IPS-NIHi7 (cell line): ENCODE measurements around the gene SRSF1.

Experiments used
- DNase-seq: peaks from one replicate; pipeline ENCODE4 v3.0.0; 2012; ENCODE audit warnings: mixed read lengths; ENCODE audit errors: extremely low spot score

SRSF1 gene

DNA sequence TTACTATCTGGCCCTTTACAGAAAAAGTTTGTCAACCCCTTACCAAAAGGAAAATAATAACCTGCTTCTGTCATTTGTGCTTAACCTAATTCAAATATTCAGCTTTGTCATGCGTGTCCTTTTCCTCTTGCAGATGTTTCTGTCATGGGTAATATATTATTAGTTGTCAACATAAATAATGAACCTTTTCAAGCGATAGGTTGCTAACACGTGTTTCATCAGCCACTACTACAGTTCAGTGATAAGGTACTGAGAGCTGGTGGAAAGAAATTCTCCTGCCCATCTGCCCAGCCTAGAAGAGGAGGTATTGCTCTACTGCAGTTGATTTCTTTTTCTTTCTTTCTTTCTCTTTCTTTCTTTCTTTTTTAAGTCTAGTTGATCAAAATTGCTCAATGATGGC lies 12.0 kb upstream of the SRSF1 start:
- no peak for DNase-seq

DNA sequence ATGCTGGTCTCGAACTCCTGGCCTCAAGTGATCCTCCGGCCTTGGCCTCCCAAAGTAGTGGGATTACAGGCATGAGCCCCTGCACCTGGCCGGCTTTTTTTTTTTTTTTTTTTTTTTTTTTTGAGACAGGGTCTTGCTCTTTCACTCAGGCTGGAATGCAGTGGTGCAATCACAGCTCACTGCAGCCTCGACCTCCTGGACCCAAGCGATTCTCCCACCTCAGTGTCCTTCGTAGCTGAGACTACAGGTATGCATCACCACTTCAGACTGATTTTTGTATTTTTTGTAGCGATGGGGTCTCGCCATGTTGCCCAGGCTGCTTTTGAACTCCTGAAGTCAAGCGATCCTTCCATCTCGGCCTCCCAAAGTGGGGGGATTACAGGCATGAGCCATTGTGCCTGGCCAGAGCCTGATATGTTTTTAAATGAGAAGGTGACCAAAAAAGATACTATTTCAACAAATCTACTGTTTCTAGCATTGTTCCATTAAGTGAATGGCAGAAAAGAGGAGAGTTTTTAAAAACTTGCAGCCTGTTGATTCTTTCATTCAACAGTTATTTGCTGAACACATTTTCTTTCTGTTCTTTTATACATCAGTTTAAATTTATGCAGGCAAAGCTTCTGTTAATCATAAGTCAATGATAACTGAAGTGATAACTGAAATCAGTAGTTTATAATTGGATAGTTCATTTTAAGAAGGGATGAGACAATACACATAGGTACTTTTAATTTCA lies 3.2 kb upstream of the SRSF1 start:
- DNase-seq, result no peak

DNA sequence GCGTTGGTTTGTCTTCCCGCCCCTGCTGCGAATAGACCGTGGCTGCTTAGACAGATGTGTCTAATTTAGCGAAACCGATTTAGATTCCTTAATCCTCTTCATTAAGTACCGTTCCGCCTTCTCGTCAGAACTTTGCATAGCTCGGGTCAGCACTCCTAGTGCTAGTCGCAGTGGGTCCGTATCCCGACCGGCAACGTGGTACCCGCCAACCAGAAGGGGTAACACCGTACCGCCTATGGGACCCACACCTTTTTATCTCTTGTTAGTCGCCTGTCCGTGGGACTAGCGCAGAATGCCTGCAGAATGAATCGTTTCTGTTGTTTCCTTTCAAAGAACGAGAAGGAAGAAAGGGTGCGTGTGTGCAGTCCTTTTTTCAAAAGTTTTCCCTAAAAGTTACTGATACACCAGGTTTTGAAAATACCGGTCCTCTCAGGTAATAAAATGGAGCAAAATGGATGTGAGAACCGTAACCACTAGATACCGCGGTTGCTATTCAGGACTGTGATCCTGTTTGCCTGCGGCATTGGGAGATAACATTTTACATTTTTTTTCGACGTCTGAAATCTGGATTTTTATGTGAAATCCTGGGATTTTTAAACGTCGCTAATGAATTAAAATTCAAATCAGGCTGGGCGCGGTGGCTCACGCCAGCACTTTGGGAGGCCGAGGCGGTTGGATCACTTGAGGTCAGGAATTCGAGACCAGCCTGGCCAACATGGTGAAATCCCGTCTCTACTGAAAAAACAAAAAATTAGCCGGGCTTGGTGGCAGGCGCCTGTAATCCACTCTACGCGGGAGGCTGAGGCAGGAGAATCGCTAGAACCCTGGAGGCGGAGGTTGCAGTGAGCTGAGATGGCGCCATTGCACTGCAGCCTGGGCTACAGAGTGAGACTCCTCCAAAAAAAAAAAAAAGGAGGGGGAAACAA lies 998 bp upstream of the SRSF1 start:
- DNase-seq, result no peak

DNA sequence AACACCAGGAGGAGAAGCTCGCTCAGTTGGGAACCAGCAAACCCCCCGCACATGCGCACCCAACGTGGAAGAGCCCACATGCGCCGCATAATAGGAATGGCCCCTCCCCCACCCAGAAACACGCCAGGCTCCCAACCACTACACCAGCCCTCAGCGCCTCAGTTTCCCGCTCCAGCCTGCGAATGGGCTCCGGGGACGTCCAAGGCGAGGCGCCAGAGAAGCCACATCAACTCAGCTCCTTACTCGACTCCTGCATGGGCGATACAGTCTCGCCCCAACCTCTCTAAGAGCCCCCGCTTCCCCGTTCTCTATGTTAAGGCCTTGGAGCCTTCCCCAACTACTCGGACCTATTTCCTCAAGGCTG lies 504 bp downstream of the SRSF1 start:
- DNase-seq, result peak; percentile 51

DNA sequence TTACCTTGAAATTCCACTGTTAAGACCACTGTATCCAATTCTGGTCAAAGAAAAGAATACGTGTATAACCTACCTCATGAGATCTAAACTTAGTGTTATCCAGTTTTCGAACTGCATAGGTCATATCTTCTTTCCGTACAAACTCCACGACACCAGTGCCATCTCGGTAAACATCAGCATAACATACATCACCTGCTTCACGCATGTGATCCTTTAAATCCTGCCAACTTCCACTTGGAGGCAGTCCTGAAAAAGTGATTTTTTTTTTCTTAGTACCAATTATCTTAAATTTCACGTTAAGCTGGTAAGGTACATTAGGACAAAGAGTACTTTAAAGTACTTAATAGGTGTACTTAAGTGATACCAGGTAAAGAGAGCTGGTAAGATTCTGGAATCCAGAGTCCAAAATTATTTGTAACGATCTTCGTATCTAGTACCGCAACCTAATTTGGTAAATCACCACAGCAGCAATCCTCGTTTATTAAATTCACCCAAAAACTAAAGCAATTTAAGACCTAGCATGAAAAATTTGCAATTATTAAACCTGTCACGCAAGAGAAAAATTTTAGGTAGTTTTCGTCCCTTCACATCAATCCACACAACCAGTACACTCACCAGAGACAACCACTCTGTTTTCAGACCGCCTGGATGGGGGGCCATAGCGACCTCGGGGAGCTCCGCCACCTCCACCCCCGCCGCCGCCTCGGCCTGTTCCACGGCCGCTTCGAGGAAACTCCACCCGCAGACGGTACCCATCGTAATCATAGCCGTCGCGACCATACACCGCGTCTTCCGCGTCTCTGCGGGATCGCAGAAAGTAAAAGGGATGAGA lies 1.1 kb downstream of the SRSF1 start:
- DNase-seq, result no peak

DNA sequence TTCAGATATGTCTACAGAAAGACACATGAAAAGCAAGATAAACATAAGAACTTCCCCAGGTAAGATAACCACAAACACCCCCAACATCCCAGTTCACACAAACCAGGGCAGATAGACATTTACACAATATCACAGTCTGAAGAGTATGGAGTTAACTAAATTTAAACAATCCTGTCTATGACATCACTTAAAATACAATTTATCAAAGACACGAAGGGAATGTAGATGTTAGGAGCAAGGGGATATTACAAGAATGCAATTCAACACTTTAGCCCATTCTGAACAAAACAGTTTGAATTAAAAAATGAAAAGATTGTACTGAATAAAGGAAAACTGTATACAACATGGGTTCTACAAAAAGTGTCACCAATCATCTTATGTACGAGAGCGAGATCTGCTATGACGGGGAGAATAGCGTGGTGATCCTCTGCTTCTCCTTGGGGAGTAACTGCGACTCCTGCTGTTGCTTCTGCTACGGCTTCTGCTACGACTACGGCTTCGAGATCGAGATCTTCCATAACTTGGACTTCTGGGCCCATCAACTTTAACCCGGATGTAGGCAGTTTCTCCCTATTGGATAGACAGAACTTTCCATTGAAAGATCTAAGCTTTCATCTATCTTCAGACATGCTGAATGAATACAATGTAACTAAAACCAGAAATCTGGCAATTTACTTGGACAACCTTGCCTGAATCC lies 1.9 kb downstream of the SRSF1 start:
- no peak for DNase-seq

DNA sequence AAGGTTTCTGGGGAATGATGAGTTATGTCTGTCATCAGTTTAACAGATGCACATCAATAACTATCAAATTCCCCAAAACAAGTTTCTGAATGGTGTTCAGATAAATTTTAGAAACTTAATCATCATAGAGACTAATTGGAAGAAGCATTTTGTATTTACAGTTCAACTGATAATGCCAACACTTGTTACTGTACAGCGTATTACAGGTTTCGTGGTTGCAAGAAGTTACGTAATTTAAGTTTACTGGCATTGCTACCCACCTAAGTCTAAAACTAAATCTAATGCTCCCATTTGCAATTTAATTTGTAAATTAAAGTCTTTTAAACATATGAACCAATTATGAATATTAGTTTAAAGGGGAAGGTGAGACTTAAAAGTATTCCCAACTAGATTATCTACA lies 3.0 kb downstream of the SRSF1 start:
- no peak for DNase-seq

DNA sequence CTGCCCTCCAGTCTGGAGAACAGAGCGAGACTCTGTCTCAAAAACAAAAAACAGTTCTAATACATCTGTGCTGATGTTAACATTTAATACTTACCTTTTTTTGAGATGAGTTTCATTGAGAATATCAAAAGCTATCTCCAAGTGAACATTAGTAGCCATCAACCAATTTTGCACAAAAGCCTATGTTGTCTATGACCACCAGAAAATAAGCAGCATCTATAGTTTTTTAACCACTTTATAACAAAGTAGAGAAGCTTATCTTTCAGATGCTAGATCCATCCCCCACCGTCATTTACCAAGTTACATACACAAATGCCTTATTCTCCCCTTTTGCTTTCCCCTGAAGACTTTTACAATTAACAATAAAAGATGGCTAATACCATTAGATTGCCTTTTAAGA lies 4.1 kb downstream of the SRSF1 start:
- DNase-seq, result no peak

DNA sequence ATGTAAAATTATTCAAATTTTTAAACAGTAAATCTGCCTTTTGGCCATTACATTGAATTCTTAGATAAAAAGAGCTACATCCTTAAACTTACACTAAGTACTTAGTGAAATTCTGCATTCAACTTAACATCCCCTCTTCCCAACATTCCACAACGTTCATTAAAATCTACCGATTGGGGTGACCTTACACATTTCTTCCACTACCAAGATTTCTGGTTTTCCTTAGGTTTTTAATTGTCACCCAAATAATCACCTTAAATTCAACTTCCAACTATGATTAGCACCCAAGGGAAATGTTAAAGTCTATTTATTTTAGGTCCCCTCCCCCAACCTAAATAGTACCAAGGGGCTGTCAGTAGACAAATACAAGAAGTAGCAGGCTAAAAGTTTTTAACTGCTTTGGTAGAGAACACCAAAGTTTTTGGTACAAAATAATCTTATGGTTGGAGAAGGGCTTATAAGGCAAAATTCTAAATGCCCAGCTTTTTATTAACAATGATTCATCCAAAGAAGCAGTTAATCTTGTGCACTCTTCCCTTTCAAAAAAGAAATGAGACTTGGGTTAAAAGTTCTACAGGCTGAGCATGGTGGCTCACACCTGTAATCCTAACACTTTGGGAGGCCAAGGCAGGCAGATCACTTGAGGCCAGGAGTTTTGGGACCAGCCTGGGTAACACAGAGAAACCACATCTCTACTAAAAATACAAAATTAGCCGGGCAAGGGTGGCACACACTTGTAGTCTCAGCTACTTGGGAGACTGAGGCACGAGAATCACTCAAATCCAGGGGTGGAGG lies 4.7 kb downstream of the SRSF1 start:
- DNase-seq, result no peak

DNA sequence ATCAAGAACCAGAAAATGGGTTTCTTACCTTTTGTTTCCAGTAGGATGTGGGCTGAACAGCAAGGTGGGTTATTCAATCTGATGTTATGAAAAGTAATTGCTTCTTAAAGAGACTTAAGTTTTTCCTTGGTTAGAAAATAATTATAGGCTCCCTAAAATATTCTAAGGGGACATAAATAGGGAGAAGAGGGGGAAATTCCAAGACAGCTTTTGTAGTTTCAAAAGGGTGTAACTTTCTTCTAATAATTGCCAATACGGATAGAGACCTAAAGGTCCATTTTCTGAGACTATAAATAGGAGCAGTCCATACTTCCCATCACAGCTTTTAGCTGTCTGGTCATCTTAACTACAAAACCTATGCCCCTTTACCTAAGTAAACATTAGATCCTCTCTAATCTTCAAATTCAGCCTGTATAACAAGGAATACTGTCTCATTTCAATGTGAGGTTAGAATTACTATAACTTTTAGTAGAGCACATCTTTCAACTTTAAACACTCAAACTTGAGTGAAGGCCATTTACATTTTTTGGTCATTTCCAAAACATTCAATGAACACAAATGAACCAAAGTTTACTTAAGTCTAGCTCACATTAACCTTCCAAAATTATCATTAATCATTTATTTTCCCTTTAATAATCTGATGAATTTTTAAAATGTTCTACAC lies 5.5 kb downstream of the SRSF1 start:
- no peak for DNase-seq

DNA sequence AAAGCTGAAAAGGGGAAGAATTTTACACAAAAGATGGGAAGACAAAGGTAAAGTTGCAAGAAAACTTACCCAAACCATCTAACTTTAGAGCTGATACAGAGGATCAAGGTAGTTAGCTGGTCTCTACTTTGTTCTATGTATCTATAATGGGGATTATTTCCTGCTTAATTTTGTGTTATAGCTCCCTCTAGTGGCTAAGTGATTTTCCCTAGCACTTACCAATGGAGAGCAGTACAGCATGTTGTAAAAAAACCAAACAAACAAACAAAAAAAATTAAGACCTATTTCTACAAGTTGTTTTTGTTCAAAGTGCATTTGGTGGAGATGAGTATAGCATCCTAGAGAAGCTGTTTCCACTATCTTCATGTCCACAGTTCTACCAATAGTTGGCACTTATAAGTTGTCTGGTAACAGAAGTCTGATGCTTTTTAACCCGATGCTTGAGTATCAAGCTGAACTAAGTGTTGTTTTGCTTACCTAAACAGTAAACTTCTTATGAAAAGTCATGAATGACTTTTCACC lies 7.5 kb downstream of the SRSF1 start:
- no peak for DNase-seq

DNA sequence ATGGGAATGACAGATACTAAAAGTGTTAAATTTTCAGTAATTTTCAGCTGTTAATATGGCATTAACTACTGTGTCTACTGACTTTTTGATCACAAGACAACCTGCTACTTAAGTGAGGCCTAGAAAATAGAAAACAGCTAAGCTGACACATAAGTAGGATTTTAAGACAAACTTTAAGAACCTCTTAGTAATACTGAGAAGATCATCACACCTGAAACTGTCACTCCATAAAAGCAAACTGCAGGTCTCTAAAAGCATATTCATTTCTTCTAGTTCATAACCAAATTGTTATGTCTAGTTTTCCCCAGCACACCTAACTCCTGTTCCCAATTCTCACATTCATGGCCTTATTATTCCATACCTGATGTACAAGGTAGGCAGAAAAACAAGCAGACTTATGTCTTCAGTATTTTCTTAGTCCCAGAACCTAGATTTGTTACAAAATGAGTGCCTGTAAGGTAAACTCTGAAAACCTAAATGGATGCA lies 8.0 kb downstream of the SRSF1 start:
- no peak for DNase-seq

DNA sequence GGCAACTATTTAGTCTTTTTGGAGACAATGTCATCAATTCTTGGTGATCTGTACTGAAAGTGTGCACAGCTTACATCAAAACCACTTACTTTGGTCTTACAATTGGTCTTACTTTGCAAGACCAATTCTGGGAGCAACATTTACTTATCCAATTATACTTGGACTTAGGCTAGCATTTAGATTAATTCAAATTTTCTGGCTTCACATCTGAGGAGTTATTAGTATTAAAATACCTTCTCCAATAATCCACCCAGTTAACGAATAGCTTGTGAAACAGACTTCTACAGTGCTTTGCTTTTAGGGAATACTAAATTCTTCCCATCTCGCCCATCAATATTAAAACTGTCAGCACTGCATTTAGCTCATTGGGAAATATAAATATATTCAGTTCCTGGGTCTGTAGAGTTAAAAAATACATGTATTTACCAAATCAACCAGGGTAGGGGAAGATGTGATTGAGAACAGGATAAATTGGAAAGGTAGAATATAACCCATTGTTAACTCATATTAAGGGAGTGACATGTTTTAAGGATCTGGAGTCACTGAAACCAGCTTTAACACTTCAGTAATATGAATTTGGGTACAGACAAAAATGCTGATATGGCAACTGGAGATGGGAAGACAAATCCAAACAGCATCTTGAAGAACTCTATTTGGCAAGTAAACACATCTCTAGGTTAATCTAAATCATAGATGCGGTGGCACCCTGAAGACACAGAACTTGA lies 9.8 kb downstream of the SRSF1 start:
- DNase-seq, result no peak

DNA sequence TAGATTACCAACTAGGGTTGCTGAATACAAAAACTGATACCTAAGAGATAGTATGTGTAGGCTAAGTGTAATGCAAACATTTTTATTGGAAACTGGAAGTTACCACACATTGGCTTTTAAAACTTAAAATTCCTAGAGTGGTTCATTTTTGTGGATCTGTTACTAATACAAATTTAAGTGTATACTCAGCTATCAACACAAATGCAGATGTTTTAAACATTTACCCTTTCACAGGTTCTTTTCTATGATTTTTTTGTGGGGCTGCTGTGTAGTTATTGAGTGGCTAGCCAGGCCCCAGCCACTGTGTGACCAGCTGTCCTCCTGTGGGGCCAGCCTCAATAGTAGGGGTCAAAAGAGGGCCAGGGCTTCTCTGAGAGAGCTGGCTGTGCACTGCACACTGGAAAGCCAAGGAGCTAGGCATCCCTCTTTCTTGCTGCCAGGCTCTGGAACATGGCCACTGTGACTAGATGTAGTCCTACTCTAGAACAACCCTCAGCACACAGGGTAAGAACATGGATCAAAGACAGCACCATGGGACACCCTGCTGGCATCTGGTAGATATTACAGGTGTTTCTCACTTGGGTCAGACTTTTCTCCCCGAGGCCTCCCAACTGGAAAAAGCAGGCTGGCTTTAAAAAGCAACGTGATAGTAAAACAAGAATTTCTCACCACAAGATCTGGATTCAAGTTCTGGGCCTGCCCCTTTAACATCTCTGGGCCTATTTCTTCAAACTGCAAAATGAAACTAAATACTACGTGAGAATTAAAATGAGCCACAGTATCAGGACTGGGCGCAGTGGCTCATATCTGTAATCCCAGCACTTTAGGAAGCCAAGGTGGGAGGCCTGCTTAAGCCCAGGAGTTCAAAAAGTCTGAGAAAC lies 11.7 kb downstream of the SRSF1 start:
- peak; percentile 66 for DNase-seq

DNA sequence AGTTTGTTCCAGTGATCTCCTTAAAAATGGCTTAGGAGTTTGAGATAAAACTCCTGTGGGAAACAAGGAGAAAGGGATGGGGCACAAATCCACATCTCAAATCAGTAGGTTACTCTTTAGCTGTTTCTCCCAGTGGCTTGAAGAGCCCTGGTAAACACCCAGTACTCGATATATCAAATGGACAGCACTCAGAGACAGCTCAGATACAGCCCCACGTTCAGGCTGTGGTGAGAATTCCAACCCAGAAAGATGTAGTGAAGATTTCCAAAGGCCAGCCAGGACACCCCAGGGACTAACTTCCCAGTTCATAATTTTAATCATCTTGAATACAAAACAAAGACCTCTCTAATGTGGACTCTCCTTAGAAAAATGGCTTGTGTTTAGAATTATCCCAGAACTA lies 12.6 kb downstream of the SRSF1 start:
- DNase-seq, result no peak

DNA sequence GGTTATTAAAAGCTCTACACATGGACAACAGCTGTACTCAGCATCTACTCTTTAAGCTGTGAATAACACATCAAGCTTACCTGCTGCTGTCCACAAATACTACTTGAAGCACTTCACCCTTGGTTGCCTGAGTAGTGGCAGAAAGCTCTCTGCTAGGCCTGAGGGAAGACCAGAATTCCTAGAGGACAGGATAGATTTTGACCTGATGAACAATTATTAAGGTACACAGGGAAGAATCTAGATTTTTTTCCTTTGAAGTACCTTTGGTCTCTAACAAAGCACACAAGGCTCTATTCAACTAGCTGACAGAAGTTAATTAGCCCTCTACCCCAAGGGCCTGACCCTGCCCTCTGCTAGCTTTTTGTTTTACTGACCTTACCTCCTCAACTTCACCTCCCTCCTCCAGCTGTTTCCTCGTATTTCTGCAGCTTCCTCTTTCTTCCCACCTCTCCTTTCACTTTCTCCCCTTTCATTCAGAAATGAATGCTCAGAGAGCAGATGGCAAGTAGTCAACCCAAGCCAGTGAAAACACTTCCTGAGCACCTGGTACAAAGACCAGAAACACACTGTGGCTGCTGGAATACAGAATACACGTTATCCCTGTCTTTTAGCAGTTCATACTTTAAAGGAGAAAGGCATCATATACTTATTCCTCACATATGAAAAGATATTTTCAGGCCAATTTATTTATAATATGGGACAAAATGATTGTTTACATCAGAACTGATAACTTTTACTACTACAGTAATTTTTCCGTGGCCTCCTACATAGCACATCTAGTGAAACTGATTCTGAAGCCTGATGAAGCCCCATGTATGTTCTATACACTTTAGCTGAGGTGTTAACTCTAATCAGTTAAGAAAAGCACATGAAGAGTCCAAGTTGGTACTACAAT lies 13.3 kb downstream of the SRSF1 start:
- DNase-seq, result no peak

DNA sequence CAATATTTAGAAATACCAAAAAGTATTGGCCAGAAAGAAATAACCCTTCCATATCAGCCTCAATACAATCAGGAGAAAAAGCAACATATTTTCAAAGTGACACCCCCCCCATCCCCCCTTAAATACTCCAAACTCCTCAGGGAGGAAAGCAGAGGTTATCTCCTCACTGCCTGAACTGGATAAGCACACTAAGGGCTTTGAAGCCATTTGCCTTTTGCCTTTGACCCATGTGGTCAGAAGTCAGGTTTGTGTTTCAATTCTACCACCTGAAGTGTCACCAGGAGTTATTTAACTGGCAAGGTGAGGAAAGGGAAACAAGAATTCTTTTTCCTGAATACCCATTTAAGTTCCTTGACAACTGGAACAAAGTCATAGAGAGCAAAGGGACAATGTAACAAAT lies 15.5 kb downstream of the SRSF1 start:
- DNase-seq, result no peak
